GM18951 (cell line): Measurements from ENCODE around the gene CA10.

Source experiments
- POLR2A ChIP-seq: IDR thresholded peaks from 4 replicates; pipeline ENCODE4 v1.6.1; 2011; ENCODE audit warnings: mild to moderate bottlenecking; ENCODE audit not compliant: insufficient read length, insufficient read depth; ENCODE audit errors: extremely low read depth
- in situ Hi-C: fragments of 300-500 bp; cut with MboI; formaldehyde crosslinking; loops from one replicate; pipeline ENCODE4 v1.12.0; 2022; ENCODE audit warnings: low sequenced_read_pairs, mixed read lengths, inconsistent platforms; ENCODE audit not compliant: unreplicated experiment

Gene CA10

DNA sequence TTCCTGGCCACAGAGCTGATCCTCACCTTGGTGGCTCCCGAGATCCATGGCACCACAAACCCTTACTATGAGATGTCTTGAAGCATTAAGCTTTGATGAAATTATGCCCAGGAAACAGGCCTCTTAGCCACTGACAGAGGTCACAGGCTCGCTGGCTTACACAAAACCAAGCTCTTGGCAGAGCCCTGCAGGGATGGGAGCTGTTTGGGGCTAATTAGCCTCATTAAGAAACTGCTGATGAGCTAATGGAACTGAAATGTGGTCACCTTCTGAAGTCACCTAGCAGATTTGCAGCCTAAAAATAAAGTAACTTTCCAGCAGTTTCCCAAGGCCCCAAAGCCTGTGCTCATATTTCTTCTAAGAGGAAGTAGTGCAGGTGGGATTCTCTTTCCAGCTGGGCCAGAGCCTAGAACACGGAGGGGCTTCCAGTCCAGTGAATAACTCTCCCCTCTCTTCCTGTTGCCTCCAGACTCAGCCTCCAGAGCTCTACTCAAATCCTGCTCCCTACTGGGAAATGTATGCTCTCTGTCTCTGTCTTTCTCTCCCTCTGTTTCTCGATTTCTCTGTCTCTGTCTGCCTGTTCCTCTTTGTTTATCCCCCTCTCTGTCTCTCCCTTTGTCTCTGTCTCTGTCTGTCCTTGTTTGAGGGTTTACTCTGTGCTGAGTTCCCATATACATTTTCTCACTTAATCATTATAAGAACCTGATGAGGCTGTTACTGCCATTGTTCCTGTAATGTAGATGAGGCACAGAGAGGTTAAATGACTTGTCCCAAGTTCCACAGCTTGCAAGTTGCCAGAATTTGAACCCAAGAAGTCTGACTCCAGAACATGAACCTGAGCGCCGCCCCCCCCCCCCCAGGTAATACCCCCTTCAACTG lies 338.9 kb downstream of the CA10 start:
- TF ChIP-seq POLR2A, result no peak
- in situ Hi-C loops, result no loop called here

DNA sequence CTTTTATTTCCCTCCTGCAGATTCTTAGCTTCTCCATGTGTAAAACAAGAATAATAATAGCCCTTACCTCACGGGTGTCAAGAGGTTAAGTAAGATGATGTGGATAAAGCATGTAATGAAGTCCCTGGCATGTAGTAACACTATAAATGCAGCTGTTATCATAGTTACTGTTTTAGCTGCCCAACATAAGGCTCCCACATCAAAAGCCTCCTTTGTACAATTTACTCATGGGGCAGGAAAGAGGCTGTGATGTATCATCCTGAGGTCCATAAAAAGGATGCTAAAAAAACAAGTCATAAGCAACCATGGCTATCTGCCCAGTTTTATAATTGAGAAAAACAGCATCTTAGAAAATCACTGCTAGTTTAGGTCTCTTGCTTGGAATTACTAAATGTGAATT lies 339.7 kb downstream of the CA10 start:
- no peak for TF ChIP-seq POLR2A
- in situ Hi-C loops, result no loop called here

DNA sequence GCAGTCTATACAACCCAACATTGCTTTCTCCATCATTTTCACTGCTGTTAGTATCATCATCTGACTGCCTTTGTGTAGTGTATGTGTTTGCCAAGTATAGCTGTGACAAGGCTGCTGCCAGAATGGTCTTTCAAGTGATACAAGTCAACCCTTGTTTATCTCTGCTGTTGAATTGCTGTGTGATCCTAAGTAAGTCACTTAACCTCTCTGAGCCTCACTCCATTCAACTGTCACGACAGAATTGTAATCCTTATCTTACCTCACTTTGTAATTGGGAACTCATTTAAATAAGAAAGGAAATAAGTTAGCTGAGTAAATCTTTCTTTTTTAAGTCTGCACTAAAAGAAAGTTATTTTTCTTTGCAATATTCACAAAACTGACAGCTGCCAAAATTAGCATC lies 340.6 kb downstream of the CA10 start:
- in situ Hi-C loops, result no loop called here
- TF ChIP-seq POLR2A, result no peak

DNA sequence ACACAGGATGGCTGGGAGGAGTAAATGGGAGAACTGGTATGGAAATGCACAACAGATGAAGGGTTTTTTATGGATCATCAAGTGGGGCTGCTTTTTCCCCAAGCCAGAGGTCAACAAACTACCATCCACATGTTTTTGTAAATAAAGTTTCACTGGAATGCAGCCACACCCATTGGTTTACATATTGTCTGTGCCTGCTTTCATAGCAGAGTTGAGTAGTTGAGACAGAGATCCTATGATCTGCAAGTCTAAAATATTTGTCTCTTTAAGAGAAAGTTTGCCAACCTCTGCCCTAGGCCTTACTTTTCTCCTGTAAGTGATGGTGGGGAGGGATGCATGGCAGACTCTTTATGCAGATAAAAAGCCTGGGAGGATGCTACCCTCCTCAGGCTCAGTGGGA lies 341.4 kb downstream of the CA10 start:
- in situ Hi-C loops, result no loop called here
- TF ChIP-seq POLR2A, result no peak

DNA sequence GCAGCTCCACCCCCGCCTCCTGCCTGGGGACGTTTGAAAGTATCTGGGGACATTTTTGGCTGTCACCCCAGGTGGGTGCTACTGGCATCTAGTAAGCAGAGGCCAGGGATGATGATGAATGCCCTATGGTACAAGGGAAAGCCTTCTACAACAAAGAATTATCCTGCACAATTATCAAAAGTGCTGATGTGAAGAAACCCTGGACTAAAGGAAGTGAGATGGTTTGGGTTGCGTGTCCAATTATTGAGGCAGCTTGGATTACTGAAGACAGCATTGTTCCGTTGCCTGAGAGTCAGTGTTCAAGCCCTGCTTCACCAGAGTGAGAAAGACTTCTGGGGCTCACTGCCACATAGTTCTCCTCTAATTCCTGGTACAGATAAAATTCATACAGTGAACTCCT lies 343.4 kb downstream of the CA10 start:
- TF ChIP-seq POLR2A, result no peak
- in situ Hi-C loops, result no loop called here

DNA sequence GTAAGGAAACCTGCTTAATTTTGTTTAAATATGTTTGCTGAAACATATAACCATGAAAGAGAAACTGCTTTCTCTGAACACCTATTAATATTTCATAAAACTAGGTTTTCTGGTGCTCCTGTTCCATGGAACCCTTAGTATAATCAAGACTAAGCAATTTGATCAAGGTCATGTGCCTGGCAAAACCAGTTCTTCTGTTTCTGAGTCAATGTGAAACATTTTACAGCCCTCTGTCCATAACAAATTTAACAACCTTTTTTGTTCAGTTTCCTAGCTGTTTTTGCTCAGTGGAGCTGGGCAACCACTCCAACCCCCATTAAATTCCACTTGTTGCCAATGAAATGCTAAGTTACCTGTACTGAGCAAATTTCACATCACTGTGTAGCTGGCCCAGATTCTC lies 344.0 kb downstream of the CA10 start:
- TF ChIP-seq POLR2A, result no peak
- in situ Hi-C loops, result no loop called here

DNA sequence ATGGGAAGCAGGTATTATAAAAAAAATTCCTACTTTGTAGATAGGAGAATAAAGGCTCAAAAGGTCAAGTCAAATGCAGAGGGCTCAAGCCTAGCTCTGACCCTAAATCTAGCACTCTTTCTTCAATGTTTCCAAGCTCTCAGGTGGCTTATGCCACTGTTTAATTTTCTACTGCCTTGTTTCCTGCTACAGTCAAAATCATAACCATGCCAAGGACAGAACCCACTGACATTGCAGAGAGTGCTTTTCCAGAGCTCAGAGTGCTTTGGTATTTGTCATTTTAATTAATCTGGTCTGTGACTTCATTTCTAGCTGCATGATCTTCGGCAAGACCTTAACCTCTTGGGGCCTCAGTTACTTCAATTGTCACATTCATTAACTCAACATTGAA lies 344.7 kb downstream of the CA10 start:
- no peak for TF ChIP-seq POLR2A
- in situ Hi-C loops, result no loop called here

DNA sequence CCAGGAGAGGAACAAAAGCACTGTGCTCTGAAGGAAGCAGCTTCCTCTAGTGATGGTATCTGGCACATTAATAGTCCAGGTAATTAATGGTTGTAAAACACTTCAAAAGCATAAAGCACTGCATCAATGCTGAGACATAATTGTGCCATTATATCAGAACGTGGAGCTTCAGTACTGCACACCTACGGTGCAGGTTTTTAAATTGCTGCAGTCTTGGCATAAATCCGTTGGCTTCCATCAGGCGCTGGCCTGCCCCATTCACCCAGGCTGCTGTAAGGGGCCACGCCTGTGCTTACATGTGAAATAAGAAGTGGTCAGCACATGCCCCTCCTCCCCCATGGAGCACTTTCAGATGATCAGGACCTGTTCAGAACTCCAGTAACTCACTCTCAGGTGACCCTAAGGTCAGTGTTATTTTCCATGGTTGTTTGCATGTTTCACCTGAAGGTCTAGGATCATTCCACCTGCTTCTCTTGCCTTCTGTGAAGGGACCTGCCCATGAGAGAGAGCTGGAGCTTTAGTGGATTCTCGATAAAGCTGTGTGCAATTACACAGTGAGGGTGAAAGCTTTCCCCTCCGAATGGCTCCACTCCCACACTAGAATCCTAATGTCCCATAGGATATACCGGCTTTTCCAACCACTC lies 345.3 kb downstream of the CA10 start:
- in situ Hi-C loops, result no loop called here
- no peak for TF ChIP-seq POLR2A

DNA sequence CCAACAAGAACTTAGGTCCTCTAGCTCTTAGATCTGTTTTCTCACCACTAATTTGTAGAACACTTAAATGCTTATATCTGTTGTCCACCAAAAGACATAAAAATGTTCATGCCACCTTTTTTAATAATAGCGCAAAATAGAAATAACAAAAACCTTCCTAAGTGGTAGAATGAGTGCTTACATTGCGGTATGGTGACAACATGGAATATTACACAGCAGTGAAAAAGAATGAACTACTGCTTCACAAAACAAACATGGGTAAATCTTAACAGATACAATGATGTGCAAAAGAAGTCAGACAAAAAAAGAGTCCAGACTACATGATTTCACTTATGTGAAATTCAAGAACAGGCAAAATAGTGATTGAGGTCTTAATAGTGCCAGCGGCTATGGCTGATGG lies 351.1 kb downstream of the CA10 start:
- in situ Hi-C loops, result no loop called here
- no peak for TF ChIP-seq POLR2A

DNA sequence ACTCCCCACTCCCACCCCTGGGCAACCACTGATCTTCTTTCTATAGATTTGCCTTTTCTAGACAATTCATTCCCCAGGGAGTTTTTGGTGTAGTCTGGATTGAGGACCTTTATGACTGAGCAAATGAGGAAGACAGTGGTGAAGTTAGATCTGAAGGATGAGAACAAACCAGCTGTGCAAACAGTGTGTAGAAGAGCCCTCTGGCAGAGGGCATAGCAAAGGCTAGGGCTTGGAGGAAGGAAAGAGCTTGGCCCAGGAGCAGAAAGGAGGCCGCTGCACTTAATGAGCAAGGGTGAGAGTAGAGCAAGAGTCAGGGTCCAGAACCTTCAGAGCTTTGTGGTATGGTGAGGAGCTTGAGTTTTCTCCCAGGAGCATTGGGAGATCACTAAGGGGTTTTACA lies 352.7 kb downstream of the CA10 start:
- no peak for TF ChIP-seq POLR2A
- in situ Hi-C loops, result no loop called here

DNA sequence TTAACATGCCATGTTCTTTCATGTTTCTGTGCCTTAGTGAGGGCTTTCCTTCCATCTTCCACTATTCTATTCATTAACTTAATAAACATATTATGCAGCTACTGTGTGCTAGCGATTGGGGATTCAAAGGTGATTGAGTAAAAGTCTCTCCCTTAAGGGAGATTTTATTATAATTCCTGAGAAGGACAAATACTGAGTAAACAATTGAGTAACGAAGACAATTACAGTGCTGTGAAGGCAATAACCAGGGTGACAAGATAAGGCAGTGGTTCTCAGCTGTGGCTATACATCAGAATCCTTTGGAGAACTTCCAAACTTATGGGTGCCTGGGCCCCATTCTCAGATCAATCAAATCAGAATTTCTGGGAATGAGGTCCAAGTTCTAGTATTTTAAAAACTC lies 353.3 kb downstream of the CA10 start:
- no peak for TF ChIP-seq POLR2A
- in situ Hi-C loops, result no loop called here

DNA sequence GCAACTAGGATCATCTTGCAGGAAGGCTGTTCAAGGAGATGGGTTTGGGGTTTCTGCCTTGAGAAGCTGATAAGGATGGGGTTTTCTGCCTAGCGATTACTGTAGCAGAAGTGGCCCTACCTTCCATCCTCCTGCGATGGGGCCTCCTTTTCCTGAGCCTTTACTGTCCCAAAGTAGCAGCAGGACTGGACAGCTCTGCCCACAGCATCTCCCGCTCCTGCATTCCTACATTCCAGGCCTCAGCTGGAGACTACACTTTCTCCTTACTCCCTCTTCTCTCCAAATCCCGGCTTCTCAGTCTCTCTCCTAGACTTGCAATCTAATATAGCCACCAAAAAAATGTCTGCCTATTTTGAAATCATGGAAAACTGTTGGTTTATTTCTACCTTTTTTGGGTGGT lies 355.4 kb downstream of the CA10 start:
- TF ChIP-seq POLR2A, result no peak
- in situ Hi-C loops, result no loop called here

DNA sequence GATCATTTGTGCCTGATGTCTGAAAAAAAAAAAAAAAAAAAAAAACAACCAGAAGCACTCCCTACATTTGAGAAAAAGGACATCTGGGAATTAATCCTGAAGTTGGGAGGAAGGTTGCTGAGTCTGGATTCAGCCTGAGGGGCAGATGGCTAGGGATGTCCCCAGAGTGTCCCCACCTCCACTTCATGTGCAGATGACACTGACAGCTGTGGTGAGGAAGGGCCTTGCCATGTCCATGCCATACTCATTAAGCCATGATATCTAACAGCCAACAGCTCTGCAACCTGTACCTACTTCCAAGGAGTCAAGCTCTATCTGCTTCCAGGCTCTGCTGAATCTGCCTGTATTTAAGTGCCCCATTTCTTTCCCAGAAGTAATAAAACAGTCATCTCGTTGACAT lies 356.0 kb downstream of the CA10 start:
- in situ Hi-C loops, result no loop called here
- no peak for TF ChIP-seq POLR2A

DNA sequence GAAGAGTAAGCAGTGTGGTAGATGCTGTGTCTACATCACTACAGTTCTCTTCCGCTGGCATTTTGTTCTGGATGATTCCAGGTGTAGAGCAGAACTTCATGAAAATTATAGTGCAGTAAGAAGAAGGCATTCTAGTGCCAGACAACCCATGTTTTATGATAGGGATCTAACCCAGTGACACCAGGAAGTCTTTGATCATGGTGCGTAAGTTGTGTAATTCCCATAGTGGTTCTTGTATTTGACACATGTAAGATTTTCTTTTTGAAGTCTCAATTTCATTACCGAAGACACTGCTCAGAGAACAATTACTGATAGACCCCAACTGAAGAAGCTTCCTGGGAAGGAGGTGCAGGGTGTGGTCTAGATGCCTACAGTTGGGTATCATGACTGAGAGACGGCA lies 356.9 kb downstream of the CA10 start:
- no peak for TF ChIP-seq POLR2A
- in situ Hi-C loops, result no loop called here

DNA sequence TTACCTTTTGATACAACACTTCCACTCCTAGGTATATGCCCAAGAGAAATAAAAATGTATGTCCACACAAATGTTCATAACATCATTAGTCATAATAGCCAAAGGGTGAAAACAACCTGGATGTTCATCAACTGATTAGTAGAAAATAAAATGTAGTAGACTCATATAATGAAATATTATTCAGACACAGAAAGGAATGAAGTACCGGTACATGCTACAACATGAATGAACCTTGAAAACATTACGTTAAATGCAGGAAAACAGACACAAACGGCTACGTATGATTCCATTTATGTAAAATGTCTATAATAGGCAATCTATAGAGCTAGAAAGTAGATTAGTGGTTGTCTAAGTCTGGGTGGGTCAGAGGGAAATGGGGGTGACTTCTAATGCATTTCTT lies 358.5 kb downstream of the CA10 start:
- no peak for TF ChIP-seq POLR2A
- in situ Hi-C loops, result no loop called here

DNA sequence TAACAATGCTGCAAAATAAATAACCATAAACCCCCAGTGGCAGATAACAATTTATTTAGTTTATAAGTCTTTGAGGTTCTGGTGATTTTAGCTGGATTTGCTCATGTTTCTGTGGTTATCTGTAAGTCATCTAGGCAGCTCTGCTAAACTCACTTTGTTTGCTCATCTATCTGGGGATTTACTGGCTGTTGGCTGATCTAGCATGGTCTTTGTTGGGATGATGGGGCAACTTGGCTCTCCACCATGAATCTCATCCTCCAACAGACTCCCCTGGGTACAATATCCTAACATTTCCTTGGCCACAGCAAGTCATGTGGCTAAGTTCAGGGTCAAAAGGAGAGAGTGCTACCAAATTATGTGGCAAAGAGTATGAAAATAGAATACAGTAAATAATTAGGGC lies 359.3 kb downstream of the CA10 start:
- TF ChIP-seq POLR2A, result no peak
- in situ Hi-C loops, result no loop called here
